Thyroid gland (tissue), 4 donors: ENCODE data around the gene AHNAK2. TPM values are rescaled to one million over a fixed set of nuclear protein-coding genes. Genes with fewer than 3 reads are reported as not detected.
A peak's percentile ranks its signal among the peaks of the same experiment; 100 is the strongest.

Experiments used
- DNase-seq, 2 donors: peaks; one replicate each; pipeline ENCODE4 v3.0.0-alpha.2; 2019
- H3K27ac ChIP-seq, 3 donors: fragments of 200-600 bp; sonication (generic); 1 replicate in 2 of 3; 2 replicates in 1 of 3; pipeline ENCODE4 v1.5.1; 2016 to 2019; ENCODE audit warnings: mild to moderate bottlenecking in 1 of 3, moderate library complexity in 1 of 3
- H3K27me3 ChIP-seq: fragments of 200-600 bp; sonication (generic); one replicate; pipeline ENCODE4 v1.5.1; 2019
- H3K36me3 ChIP-seq, 2 donors: fragments of 200-600 bp; sonication (generic); one replicate each; pipeline ENCODE4 v1.5.1; 2016 to 2019
- H3K4me1 ChIP-seq, 2 donors: fragments of 200-600 bp; sonication (generic); one replicate each; pipeline ENCODE4 v1.5.1; 2017 to 2019
- H3K4me3 ChIP-seq, 3 donors: fragments of 200-600 bp; sonication (generic); replicated peaks in 1 of 3; 1 replicate in 2 of 3; 2 replicates in 1 of 3; pipeline ENCODE4 v1.5.1; 2016; ENCODE audit warnings: mild to moderate bottlenecking in 1 of 3
- H3K9me3 ChIP-seq: fragments of 200-600 bp; sonication (generic); one replicate; pipeline ENCODE4 v1.5.1; 2017
- POLR2A ChIP-seq, 2 donors: fragments of 450-650 bp; IDR thresholded peaks; one replicate each; pipeline ENCODE4 v1.6.1; 2017; ENCODE audit warnings: antibody characterized with exemption in 2 of 2, mild to moderate bottlenecking in 2 of 2, moderate library complexity in 1 of 2
- WGBS, 2 donors: methylation state at CpG; one replicate each; pipeline ENCODE4 v1.1.5; 2017; 5-methylcytosine and 5-hydroxymethylcytosine counted together
- intact Hi-C: fragments of 100-400 bp; cut with DNase I; formaldehyde crosslinking; loops from one replicate; pipeline ENCODE4 v1.15.1; 2023
- total RNA-seq, 4 donors: library from RNA; depleted of rRNA; stranded (reverse); fragments of >200 nt; gene quantifications; one replicate each; pipeline ENCODE4 v1.2.3, GENCODE V29; 2016
- TF ChIP-seq, protein P1 (sequence below), 6 experiments: fragments of 200-600 bp in 3 of 6; fragments of 450-650 bp in 3 of 6; sonication (generic) in 3 of 6; IDR thresholded peaks; one replicate each; pipeline ENCODE4 v1.5.1; 2016 to 2019; ENCODE audit warnings: antibody characterized with exemption in 6 of 6, mild to moderate bottlenecking in 2 of 6, inconsistent platforms in 1 of 6, moderate library complexity in 1 of 6

Gene AHNAK2
- total RNA-seq, 4 donors from 2014 or later = 3.7 to 12.5 (median 6.9) TPM

DNA sequence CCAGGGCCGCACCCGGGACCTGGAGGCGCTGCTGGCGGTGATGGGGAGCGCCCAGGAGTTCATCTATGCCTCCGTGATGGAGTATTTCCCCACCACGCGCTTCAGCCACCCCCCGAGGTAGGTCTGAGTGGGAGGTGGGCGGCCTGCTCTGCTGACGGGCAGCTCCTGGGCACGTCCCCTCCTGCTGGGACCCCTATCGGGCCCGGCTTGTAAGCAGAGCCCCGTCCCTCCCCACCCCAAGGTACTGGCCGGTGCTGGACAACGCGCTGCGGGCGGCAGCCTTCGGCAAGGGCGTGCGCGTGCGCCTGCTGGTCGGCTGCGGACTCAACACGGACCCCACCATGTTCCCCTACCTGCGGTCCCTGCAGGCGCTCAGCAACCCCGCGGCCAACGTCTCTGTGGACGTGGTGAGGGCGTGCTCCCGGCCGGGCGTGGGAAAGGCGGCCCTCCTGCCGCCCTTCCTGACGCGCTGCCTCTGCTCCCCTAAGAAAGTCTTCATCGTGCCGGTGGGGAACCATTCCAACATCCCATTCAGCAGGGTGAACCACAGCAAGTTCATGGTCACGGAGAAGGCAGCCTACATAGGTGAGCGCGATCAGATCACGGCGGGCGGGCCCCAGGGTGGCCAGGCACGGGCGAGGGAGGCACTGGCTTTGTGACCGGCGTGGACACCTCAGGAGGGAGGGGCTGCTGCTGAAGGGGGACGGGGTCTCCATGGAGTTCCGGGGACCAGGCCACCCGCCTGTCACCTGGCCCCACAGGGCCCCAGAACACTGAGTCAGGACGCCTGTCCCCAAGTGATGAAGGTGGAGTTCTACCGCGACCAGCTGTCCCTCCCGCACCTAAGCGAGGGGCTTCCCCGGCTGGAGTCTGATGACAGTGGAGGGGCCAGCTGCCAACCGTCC, 46.2 kb downstream of the AHNAK2 start:
- WGBS, 2 donors = 57 to 66% methylated on average over 22 to 47 of the region's 64 CpGs
- intact Hi-C loops = no loop called here
- H3K9me3 ChIP-seq = no peaks in the 10 kb centered on the region
- no peaks in the 10 kb centered on the region for H3K27me3 ChIP-seq
- TF ChIP-seq, protein P1, sequence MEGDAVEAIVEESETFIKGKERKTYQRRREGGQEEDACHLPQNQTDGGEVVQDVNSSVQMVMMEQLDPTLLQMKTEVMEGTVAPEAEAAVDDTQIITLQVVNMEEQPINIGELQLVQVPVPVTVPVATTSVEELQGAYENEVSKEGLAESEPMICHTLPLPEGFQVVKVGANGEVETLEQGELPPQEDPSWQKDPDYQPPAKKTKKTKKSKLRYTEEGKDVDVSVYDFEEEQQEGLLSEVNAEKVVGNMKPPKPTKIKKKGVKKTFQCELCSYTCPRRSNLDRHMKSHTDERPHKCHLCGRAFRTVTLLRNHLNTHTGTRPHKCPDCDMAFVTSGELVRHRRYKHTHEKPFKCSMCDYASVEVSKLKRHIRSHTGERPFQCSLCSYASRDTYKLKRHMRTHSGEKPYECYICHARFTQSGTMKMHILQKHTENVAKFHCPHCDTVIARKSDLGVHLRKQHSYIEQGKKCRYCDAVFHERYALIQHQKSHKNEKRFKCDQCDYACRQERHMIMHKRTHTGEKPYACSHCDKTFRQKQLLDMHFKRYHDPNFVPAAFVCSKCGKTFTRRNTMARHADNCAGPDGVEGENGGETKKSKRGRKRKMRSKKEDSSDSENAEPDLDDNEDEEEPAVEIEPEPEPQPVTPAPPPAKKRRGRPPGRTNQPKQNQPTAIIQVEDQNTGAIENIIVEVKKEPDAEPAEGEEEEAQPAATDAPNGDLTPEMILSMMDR (IDR thresholded peaks at IDR 0.05) = no peak
- TF ChIP-seq POLR2A (IDR thresholded peaks at IDR 0.05) = no peak
- peaks cover 17 to 34% of the 10 kb centered on the region in 2 donors for H3K4me1 ChIP-seq
- H3K36me3 ChIP-seq = no peaks in the 10 kb centered on the region
- H3K4me3 ChIP-seq = no peak overlapping the region
- no peak for DNase-seq
- no peak overlapping the region for H3K27ac ChIP-seq

DNA sequence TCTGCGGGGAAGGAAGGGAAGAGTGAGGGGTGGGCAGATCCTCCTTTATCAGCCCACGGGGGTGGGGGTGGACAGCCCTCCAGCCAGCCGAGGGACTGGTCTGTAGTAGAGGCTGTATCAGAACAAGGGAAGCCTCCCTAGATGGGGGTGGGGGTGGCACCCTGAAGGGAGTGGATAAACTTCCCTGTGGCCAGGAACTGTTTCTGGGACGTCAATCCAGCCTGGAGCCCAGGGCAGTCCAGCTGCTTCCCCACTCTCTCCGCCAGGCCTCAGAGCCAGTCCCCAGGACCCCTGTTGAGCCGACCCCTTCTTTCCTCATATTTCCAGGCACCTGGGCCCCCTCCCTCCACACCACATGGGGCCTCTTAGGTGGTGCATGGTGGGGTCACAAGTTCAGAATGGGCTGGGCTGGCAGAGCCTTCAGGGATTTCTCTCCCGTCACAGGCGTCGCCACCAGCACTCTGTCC, 46.8 kb downstream of the AHNAK2 start:
- H3K27ac ChIP-seq = no peak overlapping the region
- H3K4me1 ChIP-seq = peaks cover 17 to 34% of the 10 kb centered on the region in 2 donors
- intact Hi-C loops = no loop called here
- no peaks in the 10 kb centered on the region for H3K36me3 ChIP-seq
- no peaks in the 10 kb centered on the region for H3K9me3 ChIP-seq
- TF ChIP-seq POLR2A (IDR thresholded peaks at IDR 0.05) = no peak
- TF ChIP-seq, protein P1 (IDR thresholded peaks at IDR 0.05) = no peak
- DNase-seq = no peak
- no peak overlapping the region for H3K4me3 ChIP-seq
- 80 to 96% methylated on average over 3 to 9 of the region's 9 CpGs for WGBS, 2 donors
- H3K27me3 ChIP-seq = no peaks in the 10 kb centered on the region

DNA sequence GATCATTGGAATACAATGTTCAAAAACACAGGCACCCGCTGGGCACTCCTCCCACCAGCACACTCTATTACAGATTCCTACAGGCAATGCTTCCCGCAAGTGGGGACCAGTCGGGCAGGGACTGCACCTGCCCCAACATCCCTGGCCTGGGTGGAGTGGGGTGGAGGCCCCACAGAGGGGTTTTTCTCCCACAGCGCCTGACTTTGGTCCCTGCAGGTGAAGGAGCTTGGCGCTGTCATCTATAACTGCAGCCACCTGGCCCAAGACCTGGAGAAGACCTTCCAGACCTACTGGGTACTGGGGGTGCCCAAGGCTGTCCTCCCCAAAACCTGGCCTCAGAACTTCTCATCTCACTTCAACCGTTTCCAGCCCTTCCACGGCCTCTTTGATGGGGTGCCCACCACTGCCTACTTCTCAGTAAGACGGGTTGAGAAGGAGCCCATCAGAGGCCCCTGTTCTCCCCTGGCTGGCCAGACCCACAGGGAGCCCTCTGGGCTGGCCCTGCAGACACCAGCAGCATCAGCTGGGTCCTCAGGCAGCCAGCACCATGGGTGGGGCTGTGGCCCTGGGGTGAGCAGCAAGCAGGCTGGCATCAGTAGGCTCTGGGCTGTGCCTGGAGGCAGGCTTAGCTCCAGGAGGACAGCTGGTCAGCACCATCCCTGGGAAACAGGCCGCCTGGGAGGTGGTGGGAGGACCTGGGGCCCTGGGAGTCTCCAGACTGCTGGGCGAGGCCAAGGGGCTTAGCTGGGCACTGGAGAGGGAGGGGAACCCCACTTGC, 47.5 kb downstream of the AHNAK2 start:
- Histone ChIP-seq H3K27ac (no peak overlapping the region), H3K4me3 (no peak overlapping the region), H3K4me1 (peaks cover 14 to 31% of the 10 kb centered on the region in 2 donors), H3K27me3 (no peaks in the 10 kb centered on the region), H3K36me3 (no peaks in the 10 kb centered on the region), H3K9me3 (no peaks in the 10 kb centered on the region)
- 85 to 90% methylated on average over 5 to 9 of the region's 10 CpGs for WGBS, 2 donors
- DNase-seq = peak in 1 of 2 donors; percentile 2
- intact Hi-C loops = no loop called here
- TF ChIP-seq, protein P1 (IDR thresholded peaks at IDR 0.05) = no peak
- TF ChIP-seq POLR2A (IDR thresholded peaks at IDR 0.05) = no peak

DNA sequence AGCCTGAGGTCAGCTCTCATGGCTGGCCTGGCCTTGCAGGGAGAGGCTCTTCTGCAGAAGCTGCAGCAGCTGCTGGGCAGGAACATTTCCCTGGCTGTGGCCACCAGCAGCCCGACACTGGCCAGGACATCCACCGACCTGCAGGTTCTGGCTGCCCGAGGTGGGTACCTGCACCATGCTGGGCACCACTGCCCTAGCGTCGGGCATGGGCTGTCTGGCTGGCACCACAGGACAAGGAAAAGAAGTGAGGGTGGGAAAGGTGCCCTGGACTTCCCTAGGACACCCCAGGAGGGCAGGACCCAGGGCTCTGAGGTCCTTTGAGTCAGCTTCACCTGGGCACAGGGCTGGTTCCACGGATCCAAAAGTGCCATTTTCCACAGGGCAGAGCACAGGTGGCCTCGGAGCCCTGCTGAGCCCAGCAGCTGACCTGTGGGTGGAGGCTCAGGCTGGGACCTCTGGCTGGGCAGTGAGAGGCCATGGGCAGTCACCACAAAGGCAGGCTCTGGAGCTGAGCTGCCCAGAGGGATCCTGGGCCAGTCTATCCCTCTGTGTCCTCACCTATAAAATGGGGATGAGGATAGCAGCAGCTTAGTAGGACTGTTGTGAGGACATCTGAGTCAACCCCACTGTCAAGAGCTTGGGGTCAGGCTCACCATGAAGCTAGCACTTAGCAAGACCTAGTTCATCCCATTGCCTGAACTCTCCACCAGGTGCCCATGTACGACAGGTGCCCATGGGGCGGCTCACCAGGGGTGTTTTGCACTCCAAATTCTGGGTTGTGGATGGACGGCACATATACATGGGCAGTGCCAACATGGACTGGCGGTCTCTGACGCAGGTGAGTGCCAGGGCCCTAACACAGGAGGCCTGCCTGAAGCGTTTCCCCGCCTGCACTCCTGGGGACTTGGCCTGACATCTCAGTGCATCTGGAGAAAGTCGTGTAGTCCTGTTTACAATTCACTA, 48.6 kb downstream of the AHNAK2 start:
- WGBS, 2 donors = 88 to 89% methylated on average over 8 to 14 of the region's 15 CpGs
- no peaks in the 10 kb centered on the region for H3K27me3 ChIP-seq
- intact Hi-C loops = no loop called here

More for the DNA sequence above, 48.6 kb downstream of the AHNAK2 start:
- Histone ChIP-seq H3K4me1 (peaks cover 3 to 19% of the 10 kb centered on the region in 2 donors), H3K9me3 (no peaks in the 10 kb centered on the region), H3K4me3 (no peak overlapping the region), H3K27ac (no peak overlapping the region), H3K36me3 (no peaks in the 10 kb centered on the region)
- peak in 1 of 2 donors; percentile 1 for DNase-seq
- TF ChIP-seq, protein P1 (IDR thresholded peaks at IDR 0.05) = no peak
- no peak for TF ChIP-seq POLR2A (IDR thresholded peaks at IDR 0.05)
